Osteocyte (in vitro differentiated cells): ENCODE measurements around the gene GPD2. TPM values are rescaled to one million over a fixed set of nuclear protein-coding genes. Genes with fewer than 3 reads are reported as not detected.

ENCODE experiments used
- DNase-seq: peaks from one replicate; pipeline ENCODE4 v3.0.0; 2021; ENCODE audit warnings: mixed read lengths; ENCODE audit not compliant: unreplicated experiment; ENCODE audit errors: extremely low spot score
- H3K27ac Mint-ChIP-seq: one replicate; pipeline ENCODE4 v1.8.0; 2021; ENCODE audit warnings: mild to moderate bottlenecking, mixed read lengths; ENCODE audit not compliant: unreplicated experiment
- H3K27me3 Mint-ChIP-seq: one replicate; pipeline ENCODE4 v1.8.0; 2021; ENCODE audit warnings: mixed read lengths; ENCODE audit not compliant: unreplicated experiment
- H3K36me3 Mint-ChIP-seq: one replicate; pipeline ENCODE4 v1.8.0; 2021; ENCODE audit warnings: mixed read lengths; ENCODE audit not compliant: unreplicated experiment
- H3K4me1 Mint-ChIP-seq: one replicate; pipeline ENCODE4 v1.8.0; 2021; ENCODE audit warnings: mixed read lengths; ENCODE audit not compliant: unreplicated experiment
- H3K4me3 Mint-ChIP-seq: one replicate; pipeline ENCODE4 v1.8.0; 2021; ENCODE audit warnings: mild to moderate bottlenecking, moderate library complexity, mixed read lengths; ENCODE audit not compliant: unreplicated experiment
- H3K9me3 Mint-ChIP-seq: one replicate; pipeline ENCODE4 v1.8.0; 2021; ENCODE audit warnings: mixed read lengths; ENCODE audit not compliant: unreplicated experiment
- CTCF ChIP-seq: fragments of 200-600 bp; sonication (generic); IDR thresholded peaks from 2 replicates; pipeline ENCODE4 v1.5.0; 2021; ENCODE audit warnings: antibody characterized with exemption, mild to moderate bottlenecking, moderate library complexity
- total RNA-seq: library from RNA; stranded (reverse); gene quantifications from 2 replicates; pipeline ENCODE4 v1.2.1, GENCODE V29; 2021

The GPD2 gene
- total RNA-seq, 1 donor from 2014 or later: 21.8 TPM

DNA sequence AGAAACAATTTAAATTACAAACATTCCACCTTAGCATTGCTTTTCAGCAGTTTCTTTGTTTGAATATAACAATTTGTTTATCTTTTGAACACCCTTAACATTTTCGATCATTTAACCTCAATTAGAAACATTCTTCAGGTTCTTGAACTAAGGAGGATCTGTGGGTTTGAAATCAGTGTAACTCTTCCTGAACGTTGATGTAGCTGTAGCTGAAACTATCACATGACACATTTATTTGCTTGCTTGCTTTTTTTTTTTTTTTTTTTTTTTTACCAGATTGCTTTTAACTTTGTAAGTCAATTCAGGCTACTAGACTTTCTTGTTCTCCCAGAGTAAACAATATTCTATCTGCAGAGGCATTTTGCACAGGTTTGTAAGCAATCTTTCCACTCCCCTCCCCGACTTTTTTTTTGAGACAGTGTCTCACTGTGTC, 47.6 kb downstream of the GPD2 start:
- Mint-ChIP-seq H3K9me3 (no peaks in the 10 kb centered on the region), H3K27ac (peak overlapping the region; percentile 58), H3K4me1 (peaks cover 38% of the 10 kb centered on the region), H3K36me3 (peaks cover 3% of the 10 kb centered on the region), H3K4me3 (no peak overlapping the region), H3K27me3 (no peaks in the 10 kb centered on the region)
- no peak for TF ChIP-seq CTCF
- no peak for DNase-seq

GRCh38 chr2:156486147-156486546, 50.0 kb downstream of the GPD2 start:
- Mint-ChIP-seq H3K27me3 (no peaks in the 10 kb centered on the region), H3K4me1 (peaks cover 38% of the 10 kb centered on the region), H3K4me3 (no peak overlapping the region), H3K27ac (no peak overlapping the region), H3K9me3 (no peaks in the 10 kb centered on the region), H3K36me3 (peaks cover 3% of the 10 kb centered on the region)
- DNase-seq: no peak
- no peak for TF ChIP-seq CTCF

- H3K4me1 Mint-ChIP-seq: peaks cover 34% of the 10 kb centered on the region
- H3K27me3 Mint-ChIP-seq: no peaks in the 10 kb centered on the region
- H3K27ac Mint-ChIP-seq: no peak overlapping the region
Observed at GRCh38 chr2:156486614-156487013, 50.4 kb downstream of the GPD2 start.

GRCh38 chr2:156489195-156489594, 53.0 kb downstream of the GPD2 start:
- no peak overlapping the region for H3K4me3 Mint-ChIP-seq
- no peak for TF ChIP-seq CTCF
- H3K27ac Mint-ChIP-seq: no peak overlapping the region
- DNase-seq: no peak
- H3K4me1 Mint-ChIP-seq: peaks cover 14% of the 10 kb centered on the region
- peaks cover 3% of the 10 kb centered on the region for H3K36me3 Mint-ChIP-seq
- H3K27me3 Mint-ChIP-seq: no peaks in the 10 kb centered on the region
- H3K9me3 Mint-ChIP-seq: no peaks in the 10 kb centered on the region

More at GRCh38 chr2:156486614-156487013, 50.4 kb downstream of the GPD2 start:
- H3K9me3 Mint-ChIP-seq: no peaks in the 10 kb centered on the region
- H3K4me3 Mint-ChIP-seq: no peak overlapping the region
- H3K36me3 Mint-ChIP-seq: peaks cover 3% of the 10 kb centered on the region
- DNase-seq: no peak
- TF ChIP-seq CTCF: no peak

- TF ChIP-seq CTCF: no peak
- H3K27me3 Mint-ChIP-seq: no peaks in the 10 kb centered on the region
- H3K36me3 Mint-ChIP-seq: peaks cover 2% of the 10 kb centered on the region
- H3K9me3 Mint-ChIP-seq: no peaks in the 10 kb centered on the region
- peaks cover 11% of the 10 kb centered on the region for H3K4me1 Mint-ChIP-seq
- H3K4me3 Mint-ChIP-seq: no peak overlapping the region
- H3K27ac Mint-ChIP-seq: no peak overlapping the region
- no peak for DNase-seq
Observed at GRCh38 chr2:156489750-156490465, 53.7 kb downstream of the GPD2 start.
